Body of pancreas (tissue), 4 donors: ENCODE results near the gene CHST8.

ENCODE experiments used
- POLR2A ChIP-seq, 3 donors: fragments of 450-650 bp; IDR thresholded peaks; one replicate each; pipeline ENCODE4 v1.6.1; 2016; ENCODE audit warnings: antibody characterized with exemption in 3 of 3, mild to moderate bottlenecking in 2 of 3
- TF ChIP-seq, protein P1 (sequence below), 7 experiments: fragments of 450-650 bp in 4 of 7; fragments of 200-600 bp in 3 of 7; sonication (generic) in 3 of 7; IDR thresholded peaks; one replicate each; pipeline ENCODE4 v1.5.1; 2016 to 2019; ENCODE audit warnings: antibody characterized with exemption in 7 of 7

DNA sequence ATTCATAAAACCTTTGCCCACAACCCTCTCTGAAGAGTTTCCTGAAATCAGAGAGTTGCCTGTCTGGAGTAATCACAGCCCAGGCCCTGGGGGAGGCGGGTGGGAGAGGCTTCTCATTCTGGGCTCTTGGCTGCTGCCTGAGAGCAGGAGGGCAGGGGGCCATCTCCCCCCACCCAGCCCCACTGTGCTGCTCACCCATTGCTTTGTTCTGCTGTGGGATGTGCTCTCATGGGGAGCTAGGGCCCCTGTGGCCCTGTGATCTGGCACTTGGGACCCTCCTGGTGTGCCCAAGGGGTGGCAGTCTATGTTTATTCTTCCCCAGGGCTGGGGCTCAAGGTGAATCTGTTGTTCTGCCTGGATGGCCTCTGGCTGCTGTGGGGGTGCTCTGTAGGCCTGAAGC, 181.0 kb downstream of the CHST8 start:
- TF ChIP-seq, protein P1, sequence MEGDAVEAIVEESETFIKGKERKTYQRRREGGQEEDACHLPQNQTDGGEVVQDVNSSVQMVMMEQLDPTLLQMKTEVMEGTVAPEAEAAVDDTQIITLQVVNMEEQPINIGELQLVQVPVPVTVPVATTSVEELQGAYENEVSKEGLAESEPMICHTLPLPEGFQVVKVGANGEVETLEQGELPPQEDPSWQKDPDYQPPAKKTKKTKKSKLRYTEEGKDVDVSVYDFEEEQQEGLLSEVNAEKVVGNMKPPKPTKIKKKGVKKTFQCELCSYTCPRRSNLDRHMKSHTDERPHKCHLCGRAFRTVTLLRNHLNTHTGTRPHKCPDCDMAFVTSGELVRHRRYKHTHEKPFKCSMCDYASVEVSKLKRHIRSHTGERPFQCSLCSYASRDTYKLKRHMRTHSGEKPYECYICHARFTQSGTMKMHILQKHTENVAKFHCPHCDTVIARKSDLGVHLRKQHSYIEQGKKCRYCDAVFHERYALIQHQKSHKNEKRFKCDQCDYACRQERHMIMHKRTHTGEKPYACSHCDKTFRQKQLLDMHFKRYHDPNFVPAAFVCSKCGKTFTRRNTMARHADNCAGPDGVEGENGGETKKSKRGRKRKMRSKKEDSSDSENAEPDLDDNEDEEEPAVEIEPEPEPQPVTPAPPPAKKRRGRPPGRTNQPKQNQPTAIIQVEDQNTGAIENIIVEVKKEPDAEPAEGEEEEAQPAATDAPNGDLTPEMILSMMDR (IDR thresholded peaks at IDR 0.05) = no peak
- no peak for TF ChIP-seq POLR2A (IDR thresholded peaks at IDR 0.05)
